H9 (cell line): ENCODE measurements around the gene GOLGA8M. TPM values are rescaled to one million over a fixed set of nuclear protein-coding genes. Genes with fewer than 3 reads are reported as not detected.
"Not testable (repeated sequence)": the region's sequence is repeated elsewhere in the genome, so short reads cannot be mapped to it uniquely, and the experiment has no call there.

Experiments
- DNase-seq: peaks from one replicate; pipeline ENCODE4 v3.0.0-alpha.2; 2017
- H2AFZ ChIP-seq: one replicate; pipeline ENCODE4 v1.6.1; 2013; ENCODE audit warnings: mild to moderate bottlenecking, low read length, control low read depth, moderate library complexity
- H2AK5ac ChIP-seq: 2 replicates; pipeline ENCODE4 v1.6.1; 2013; ENCODE audit warnings: low read length, control low read depth, mixed read lengths; ENCODE audit not compliant: insufficient read length
- H2BK120ac ChIP-seq: one replicate; pipeline ENCODE4 v1.6.1; 2013; ENCODE audit warnings: low read depth, mild to moderate bottlenecking, low read length, control low read depth, inconsistent platforms; ENCODE audit not compliant: poor library complexity, severe bottlenecking
- H2BK12ac ChIP-seq: 2 replicates; pipeline ENCODE4 v1.6.1; 2013; ENCODE audit warnings: low read length, control low read depth, mixed read lengths, low read depth; ENCODE audit not compliant: insufficient read length
- H2BK15ac ChIP-seq: 2 replicates; pipeline ENCODE4 v1.6.1; 2013; ENCODE audit warnings: low read depth, low read length, control low read depth
- H2BK20ac ChIP-seq: one replicate; pipeline ENCODE4 v1.6.1; 2013; ENCODE audit warnings: low read depth, mild to moderate bottlenecking, low read length, control low read depth, inconsistent platforms; ENCODE audit not compliant: poor library complexity, severe bottlenecking
- H2BK5ac ChIP-seq: 2 replicates; pipeline ENCODE4 v1.6.1; 2013; ENCODE audit warnings: low read length, control low read depth, mixed read lengths; ENCODE audit not compliant: insufficient read length
- H3K14ac ChIP-seq: 2 replicates; pipeline ENCODE4 v1.6.1; 2013; ENCODE audit warnings: low read length, control low read depth; ENCODE audit not compliant: insufficient read depth
- H3K18ac ChIP-seq: 2 replicates; pipeline ENCODE4 v1.6.1; 2013; ENCODE audit warnings: low read depth, mild to moderate bottlenecking, mixed read lengths, low read length, control low read depth; ENCODE audit not compliant: insufficient read length
- H3K23ac ChIP-seq: 2 replicates; pipeline ENCODE4 v1.6.1; 2013; ENCODE audit warnings: low read length, control low read depth, mixed read lengths, low read depth; ENCODE audit not compliant: insufficient read length
- H3K23me2 ChIP-seq: 2 replicates; pipeline ENCODE4 v1.6.1; 2013; ENCODE audit warnings: low read depth, mild to moderate bottlenecking, mixed read lengths, low read length, control low read depth; ENCODE audit not compliant: insufficient read length, poor library complexity, severe bottlenecking
- H3K27ac ChIP-seq: 2 replicates; pipeline ENCODE4 v1.5.1; 2013; ENCODE audit warnings: low read length, control low read depth, mixed read lengths, low read depth; ENCODE audit not compliant: insufficient read length
- H3K27me3 ChIP-seq: 2 replicates; pipeline ENCODE4 v1.6.1; 2013; ENCODE audit warnings: low read length, control low read depth, inconsistent platforms; ENCODE audit not compliant: insufficient read depth
- H3K4ac ChIP-seq: 2 replicates; pipeline ENCODE4 v1.6.1; 2013; ENCODE audit warnings: low read depth, mild to moderate bottlenecking, control low read depth, inconsistent platforms, low read length, moderate library complexity
- H3K4me1 ChIP-seq: 2 replicates; pipeline ENCODE4 v1.6.1; 2013; ENCODE audit warnings: low read length, control low read depth, inconsistent platforms; ENCODE audit not compliant: insufficient read depth
- H3K4me2 ChIP-seq: 2 replicates; pipeline ENCODE4 v1.6.1; 2013; ENCODE audit warnings: low read length, control low read depth, mixed read lengths; ENCODE audit not compliant: insufficient read length, insufficient read depth
- H3K56ac ChIP-seq: 2 replicates; pipeline ENCODE4 v1.6.1; 2013; ENCODE audit warnings: low read depth, mild to moderate bottlenecking, mixed read lengths, low read length, control low read depth; ENCODE audit not compliant: insufficient read length
- H3K79me1 ChIP-seq: 2 replicates; pipeline ENCODE4 v1.6.1; 2013; ENCODE audit warnings: low read depth, mild to moderate bottlenecking, moderate library complexity, low read length, control low read depth, inconsistent platforms; ENCODE audit not compliant: insufficient read depth, poor library complexity, severe bottlenecking
- H3K79me2 ChIP-seq: 2 replicates; pipeline ENCODE4 v1.6.1; 2013; ENCODE audit warnings: low read length, control low read depth, inconsistent platforms; ENCODE audit not compliant: insufficient read depth
- H3K9ac ChIP-seq: 2 replicates; pipeline ENCODE4 v1.6.1; 2013; ENCODE audit warnings: low read length, control low read depth, mixed read lengths; ENCODE audit not compliant: insufficient read length; ENCODE audit errors: extremely low read depth
- H3K9me3 ChIP-seq: one replicate; pipeline ENCODE4 v1.6.1; 2013; ENCODE audit warnings: low read depth, low read length, inconsistent platforms; ENCODE audit not compliant: control insufficient read depth
- H3T11ph ChIP-seq: one replicate; pipeline ENCODE4 v1.6.1; 2013; ENCODE audit warnings: mild to moderate bottlenecking, low read length, control low read depth, inconsistent platforms
- H4K20me1 ChIP-seq: one replicate; pipeline ENCODE4 v1.6.1; 2013; ENCODE audit not compliant: control insufficient read depth, insufficient read length, insufficient read depth
- H4K5ac ChIP-seq: 2 replicates; pipeline ENCODE4 v1.6.1; 2013; ENCODE audit warnings: low read depth, mild to moderate bottlenecking, mixed read lengths, low read length, control low read depth; ENCODE audit not compliant: insufficient read length
- H4K8ac ChIP-seq: replicated peaks from 2 replicates; pipeline ENCODE4 v1.6.1; 2013; ENCODE audit warnings: low read length, control low read depth, mixed read lengths, low read depth; ENCODE audit not compliant: insufficient read length
- H4K91ac ChIP-seq: 2 replicates; pipeline ENCODE4 v1.6.1; 2013; ENCODE audit warnings: low read depth, mild to moderate bottlenecking, moderate library complexity, mixed read lengths, low read length, control low read depth; ENCODE audit not compliant: insufficient read length
- H3K27ac Mint-ChIP-seq, 3 experiments: 2 replicates in 2 of 3; 3 replicates in 1 of 3; pipeline ENCODE4 v1.8.0; 2020 to 2021; ENCODE audit warnings: mixed read lengths in 3 of 3, mild to moderate bottlenecking in 1 of 3, moderate library complexity in 1 of 3
- H3K27me3 Mint-ChIP-seq: 2 replicates; pipeline ENCODE4 v1.8.0; 2021; ENCODE audit warnings: low read depth, mild to moderate bottlenecking, moderate library complexity, mixed read lengths
- H3K36me3 Mint-ChIP-seq, 3 experiments: 2 replicates in 2 of 3; 3 replicates in 1 of 3; pipeline ENCODE4 v1.8.0; 2020 to 2021; ENCODE audit warnings: low read depth in 3 of 3, mixed read lengths in 3 of 3; ENCODE audit not compliant: insufficient read depth in 1 of 3
- H3K4me1 Mint-ChIP-seq, 2 experiments: 2 replicates each; pipeline ENCODE4 v1.8.0; 2020; ENCODE audit warnings: mixed read lengths in 2 of 2
- H3K4me3 Mint-ChIP-seq, 2 experiments: 2 replicates in 1 of 2; 3 replicates in 1 of 2; pipeline ENCODE4 v1.8.0; 2020 to 2021; ENCODE audit warnings: mild to moderate bottlenecking in 2 of 2, mixed read lengths in 2 of 2, moderate library complexity in 1 of 2
- H3K9me3 Mint-ChIP-seq, 2 experiments: 2 replicates in 1 of 2; 3 replicates in 1 of 2; pipeline ENCODE4 v1.8.0; 2020; ENCODE audit warnings: mild to moderate bottlenecking in 2 of 2, mixed read lengths in 2 of 2, moderate library complexity in 1 of 2
- CTCF ChIP-seq: fragments of 200-600 bp; sonication (generic); conservative IDR thresholded peaks from 3 replicates; pipeline ENCODE4 v1.8.0; 2021; ENCODE audit warnings: antibody characterized with exemption, mild to moderate bottlenecking
- WGBS: extraction: QIAGEN DNeasy Blood & Tissue Kit; methylation state at CpG from one replicate; pipeline ENCODE4 v1.1.7; 2013; ENCODE audit warnings: missing lambda C conversion rate, low lambda C conversion rate, mixed read lengths; ENCODE audit not compliant: insufficient read length; ENCODE audit errors: extremely low coverage; 5-methylcytosine and 5-hydroxymethylcytosine counted together
- total RNA-seq: library from RNA; stranded (reverse); gene quantifications from 2 replicates; pipeline ENCODE4 v1.2.1, GENCODE V29; 2021

GOLGA8M gene
- total RNA-seq, 1 experiment from 2014 or later: not detected

GRCh38 chr15:28703927-28704326 lies 8.3 kb downstream of the GOLGA8M start:
- not testable (repeated sequence) for H2BK15ac ChIP-seq

More at GRCh38 chr15:28703927-28704326, 8.3 kb downstream of the GOLGA8M start:
- not testable (repeated sequence) for H3K18ac ChIP-seq, H3T11ph ChIP-seq, H3K23ac ChIP-seq, H3K9me3 Mint-ChIP-seq, H3K4me3 Mint-ChIP-seq, H4K20me1 ChIP-seq, H2BK12ac ChIP-seq, H4K5ac ChIP-seq, H3K27me3 Mint-ChIP-seq, H2BK120ac ChIP-seq, H3K36me3 Mint-ChIP-seq, H3K9ac ChIP-seq, H3K4me1 Mint-ChIP-seq, H3K14ac ChIP-seq, H4K91ac ChIP-seq, H3K27ac Mint-ChIP-seq, H3K27ac ChIP-seq, H3K56ac ChIP-seq, H2BK20ac ChIP-seq, H3K27me3 ChIP-seq, H2AFZ ChIP-seq, H3K79me1 ChIP-seq, H3K23me2 ChIP-seq, H3K4me2 ChIP-seq, H2BK5ac ChIP-seq, H3K4ac ChIP-seq, H3K9me3 ChIP-seq, H3K79me2 ChIP-seq, H3K4me1 ChIP-seq, H2AK5ac ChIP-seq, H4K8ac ChIP-seq
- WGBS: no CpG with 5 or more reads among the region's 9 CpGs
- DNase-seq: peak; percentile 51
- peak; percentile 51 for TF ChIP-seq CTCF
